Muscle layer of colon (tissue), 2 donors: ENCODE measurements around the gene PBX3.

ENCODE experiments used
- H3K27ac ChIP-seq: one replicate; pipeline ENCODE4 v1.7.0; 2013; ENCODE audit warnings: low read depth, mild to moderate bottlenecking, low read length, moderate library complexity
- H3K27me3 ChIP-seq, 2 donors: one replicate each; pipeline ENCODE4 v1.7.0; 2013; ENCODE audit warnings: low read length in 2 of 2, mild to moderate bottlenecking in 2 of 2; ENCODE audit not compliant: insufficient read depth in 2 of 2, control insufficient read depth in 1 of 2
- H3K36me3 ChIP-seq: one replicate; pipeline ENCODE4 v1.7.0; 2013; ENCODE audit warnings: mild to moderate bottlenecking, low read length; ENCODE audit not compliant: insufficient read depth
- H3K4me1 ChIP-seq: one replicate; pipeline ENCODE4 v1.7.0; 2013; ENCODE audit warnings: mild to moderate bottlenecking, low read length; ENCODE audit not compliant: insufficient read depth
- H3K4me3 ChIP-seq, 2 donors: one replicate each; pipeline ENCODE4 v1.7.0; 2013; ENCODE audit warnings: low read length in 2 of 2, low read depth in 1 of 2, mild to moderate bottlenecking in 1 of 2, moderate library complexity in 1 of 2
- H3K9ac ChIP-seq: one replicate; pipeline ENCODE4 v1.7.0; 2013; ENCODE audit warnings: low read length
- H3K9me3 ChIP-seq: one replicate; pipeline ENCODE4 v1.7.0; 2013; ENCODE audit warnings: mild to moderate bottlenecking, low read length
- donor health status: abdominal sarcoma.
- donor health status: Adenocarcinoma of cecum.

PBX3 gene

GRCh38 chr9:125784286-125785049 is 37.3 kb downstream of the PBX3 start:
- H3K9me3 ChIP-seq, result no peaks in the 10 kb centered on the region
- no peak overlapping the region for H3K9ac ChIP-seq
- H3K4me3 ChIP-seq, result no peak overlapping the region
- H3K4me1 ChIP-seq, result peaks cover 11% of the 10 kb centered on the region
- H3K27me3 ChIP-seq, result no peaks in the 10 kb centered on the region
- H3K27ac ChIP-seq, result no peak overlapping the region
- H3K36me3 ChIP-seq, result peaks cover 7% of the 10 kb centered on the region

GRCh38 chr9:125785248-125785751 is 38.1 kb downstream of the PBX3 start:
- no peak overlapping the region for H3K4me3 ChIP-seq
- no peak overlapping the region for H3K27ac ChIP-seq

GRCh38 chr9:125787715-125788114 is 40.5 kb downstream of the PBX3 start:
- no peaks in the 10 kb centered on the region for H3K9me3 ChIP-seq

More at GRCh38 chr9:125785248-125785751, 38.1 kb downstream of the PBX3 start:
- H3K9me3 ChIP-seq, result no peaks in the 10 kb centered on the region
- H3K4me1 ChIP-seq, result peaks cover 11% of the 10 kb centered on the region
- no peak overlapping the region for H3K9ac ChIP-seq
- peaks cover 7% of the 10 kb centered on the region for H3K36me3 ChIP-seq
- no peaks in the 10 kb centered on the region for H3K27me3 ChIP-seq

GRCh38 chr9:125789196-125789595 is 42.0 kb downstream of the PBX3 start:
- Histone ChIP-seq H3K27ac (no peak overlapping the region), H3K4me1 (peaks cover 9% of the 10 kb centered on the region), H3K9ac (no peak overlapping the region), H3K4me3 (no peak overlapping the region), H3K27me3 (no peaks in the 10 kb centered on the region), H3K36me3 (peaks cover 7% of the 10 kb centered on the region), H3K9me3 (no peaks in the 10 kb centered on the region)

More at GRCh38 chr9:125787715-125788114, 40.5 kb downstream of the PBX3 start:
- Histone ChIP-seq H3K36me3 (peaks cover 7% of the 10 kb centered on the region), H3K4me1 (peaks cover 11% of the 10 kb centered on the region), H3K27ac (no peak overlapping the region), H3K4me3 (no peak overlapping the region), H3K27me3 (no peaks in the 10 kb centered on the region), H3K9ac (no peak overlapping the region)

- Histone ChIP-seq H3K9ac (no peak overlapping the region), H3K36me3 (no peaks in the 10 kb centered on the region), H3K4me3 (no peak overlapping the region), H3K4me1 (peaks cover 8% of the 10 kb centered on the region), H3K27me3 (no peaks in the 10 kb centered on the region), H3K27ac (no peak overlapping the region), H3K9me3 (no peaks in the 10 kb centered on the region)
Observed at GRCh38 chr9:125794708-125795107, 47.5 kb downstream of the PBX3 start.

- Histone ChIP-seq H3K4me3 (no peak overlapping the region), H3K9ac (no peak overlapping the region), H3K9me3 (no peaks in the 10 kb centered on the region), H3K36me3 (no peaks in the 10 kb centered on the region), H3K27me3 (no peaks in the 10 kb centered on the region), H3K4me1 (peaks cover 8% of the 10 kb centered on the region), H3K27ac (no peak overlapping the region)
Observed at GRCh38 chr9:125795970-125796596, 48.9 kb downstream of the PBX3 start.

GRCh38 chr9:125797930-125798329 is 50.8 kb downstream of the PBX3 start:
- H3K9ac ChIP-seq, result no peak overlapping the region
- peaks cover 8% of the 10 kb centered on the region for H3K4me1 ChIP-seq
- no peaks in the 10 kb centered on the region for H3K9me3 ChIP-seq
- no peaks in the 10 kb centered on the region for H3K27me3 ChIP-seq
- no peaks in the 10 kb centered on the region for H3K36me3 ChIP-seq
- H3K4me3 ChIP-seq, result no peak overlapping the region
- no peak overlapping the region for H3K27ac ChIP-seq

- H3K27ac ChIP-seq, result no peak overlapping the region
- H3K9me3 ChIP-seq, result no peaks in the 10 kb centered on the region
- H3K4me1 ChIP-seq, result peaks cover 16% of the 10 kb centered on the region
- no peak overlapping the region for H3K4me3 ChIP-seq
- no peaks in the 10 kb centered on the region for H3K27me3 ChIP-seq
- H3K36me3 ChIP-seq, result no peaks in the 10 kb centered on the region
- no peak overlapping the region for H3K9ac ChIP-seq
Observed at GRCh38 chr9:125803526-125803925, 56.4 kb downstream of the PBX3 start.

- H3K27ac ChIP-seq, result peak overlapping the region; percentile 32
- no peak overlapping the region for H3K9ac ChIP-seq
- no peaks in the 10 kb centered on the region for H3K36me3 ChIP-seq
- H3K9me3 ChIP-seq, result no peaks in the 10 kb centered on the region
- H3K4me1 ChIP-seq, result peaks cover 16% of the 10 kb centered on the region
- H3K4me3 ChIP-seq, result no peak overlapping the region
- H3K27me3 ChIP-seq, result no peaks in the 10 kb centered on the region
Observed at GRCh38 chr9:125805057-125805456, 57.9 kb downstream of the PBX3 start.

GRCh38 chr9:125805586-125805985 is 58.4 kb downstream of the PBX3 start:
- Histone ChIP-seq H3K27me3 (no peaks in the 10 kb centered on the region), H3K36me3 (no peaks in the 10 kb centered on the region), H3K4me3 (no peak overlapping the region), H3K9me3 (no peaks in the 10 kb centered on the region), H3K4me1 (peaks cover 16% of the 10 kb centered on the region), H3K9ac (no peak overlapping the region), H3K27ac (peak overlapping the region; percentile 32)

GRCh38 chr9:125807079-125807478 is 59.9 kb downstream of the PBX3 start:
- Histone ChIP-seq H3K4me1 (peaks cover 16% of the 10 kb centered on the region), H3K9me3 (no peaks in the 10 kb centered on the region), H3K4me3 (no peak overlapping the region), H3K9ac (no peak overlapping the region), H3K36me3 (no peaks in the 10 kb centered on the region), H3K27ac (no peak overlapping the region), H3K27me3 (no peaks in the 10 kb centered on the region)
